NOMO-1 treated with DMSO at 0.1 percent for 48 hours (cell line): ENCODE results near the gene DNAJA4.

Source experiments
- DNase-seq: peaks from one replicate; lab custom pipeline; 2025; ENCODE audit not compliant: unreplicated experiment; lab: John Stamatoyannopoulos, UW

DNAJA4 gene

DNA sequence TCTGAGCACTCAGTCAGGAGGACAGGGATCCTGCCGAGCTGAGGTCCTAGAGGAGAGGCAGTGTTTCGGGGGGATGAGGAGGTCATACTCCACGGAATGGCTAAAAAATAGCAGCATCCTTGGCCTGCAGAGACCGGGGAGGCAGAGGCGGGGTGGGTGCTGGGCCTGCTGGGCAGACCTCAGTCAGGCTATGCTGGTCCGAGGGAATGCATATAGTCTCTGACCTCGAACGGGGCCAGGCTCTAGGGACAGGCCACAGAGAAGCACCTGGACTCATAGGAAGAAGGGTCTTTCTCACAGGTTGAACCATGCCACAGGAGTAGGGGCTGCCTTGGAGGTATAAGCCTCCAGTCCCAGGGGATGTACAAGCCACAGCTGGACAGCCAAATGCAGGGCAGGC, 49.0 kb downstream of the DNAJA4 start:
- no peak for DNase-seq

DNA sequence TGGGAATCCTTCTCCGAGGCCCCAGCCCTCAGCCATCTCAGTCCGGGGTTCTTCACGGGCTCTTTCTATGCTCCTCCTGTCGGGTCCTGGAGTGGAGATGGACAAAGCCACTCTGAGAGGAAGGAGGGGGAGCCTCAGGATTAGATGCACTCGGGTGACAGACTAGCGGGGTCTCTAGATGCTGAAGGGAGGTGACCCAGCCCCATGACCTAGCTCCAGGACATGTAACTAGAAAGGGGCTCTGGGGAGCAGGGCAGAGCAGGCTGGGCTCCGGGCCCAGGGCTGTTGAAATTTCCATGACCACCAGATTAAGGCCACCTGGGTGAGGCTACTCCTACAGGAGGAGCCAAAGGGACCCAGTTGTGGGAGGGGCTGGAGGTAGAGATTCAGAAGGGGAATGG, 49.8 kb downstream of the DNAJA4 start:
- no peak for DNase-seq

DNA sequence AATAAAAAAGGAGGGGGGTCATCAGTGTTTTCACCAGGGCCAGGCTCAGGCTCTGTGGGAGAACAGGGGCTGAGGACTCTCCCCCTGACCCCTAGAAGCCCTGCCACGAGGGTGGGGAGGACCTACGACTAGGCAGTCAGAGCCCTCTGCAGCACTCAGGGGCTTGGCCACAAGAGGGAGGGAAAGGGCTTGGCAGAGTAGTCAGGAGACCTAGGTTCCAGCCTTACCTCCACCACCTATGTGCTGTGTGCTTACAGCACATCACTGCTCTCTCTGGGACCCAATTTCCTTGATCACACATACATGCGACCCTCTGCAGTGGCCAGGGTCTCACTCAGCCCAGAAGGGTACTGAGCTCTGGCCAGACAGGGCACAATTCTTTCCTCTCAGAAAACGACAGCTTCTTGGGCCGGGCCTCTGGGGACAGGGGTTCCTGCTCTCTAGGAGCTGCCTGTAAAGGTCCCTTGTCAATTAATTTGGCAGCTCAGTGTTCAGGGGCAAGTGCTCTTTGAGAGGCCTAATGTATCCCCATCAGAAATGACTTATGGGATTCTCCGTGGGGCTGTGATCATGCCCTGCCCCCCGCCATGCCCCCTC, 51.4 kb downstream of the DNAJA4 start:
- DNase-seq: peak; percentile 24

DNA sequence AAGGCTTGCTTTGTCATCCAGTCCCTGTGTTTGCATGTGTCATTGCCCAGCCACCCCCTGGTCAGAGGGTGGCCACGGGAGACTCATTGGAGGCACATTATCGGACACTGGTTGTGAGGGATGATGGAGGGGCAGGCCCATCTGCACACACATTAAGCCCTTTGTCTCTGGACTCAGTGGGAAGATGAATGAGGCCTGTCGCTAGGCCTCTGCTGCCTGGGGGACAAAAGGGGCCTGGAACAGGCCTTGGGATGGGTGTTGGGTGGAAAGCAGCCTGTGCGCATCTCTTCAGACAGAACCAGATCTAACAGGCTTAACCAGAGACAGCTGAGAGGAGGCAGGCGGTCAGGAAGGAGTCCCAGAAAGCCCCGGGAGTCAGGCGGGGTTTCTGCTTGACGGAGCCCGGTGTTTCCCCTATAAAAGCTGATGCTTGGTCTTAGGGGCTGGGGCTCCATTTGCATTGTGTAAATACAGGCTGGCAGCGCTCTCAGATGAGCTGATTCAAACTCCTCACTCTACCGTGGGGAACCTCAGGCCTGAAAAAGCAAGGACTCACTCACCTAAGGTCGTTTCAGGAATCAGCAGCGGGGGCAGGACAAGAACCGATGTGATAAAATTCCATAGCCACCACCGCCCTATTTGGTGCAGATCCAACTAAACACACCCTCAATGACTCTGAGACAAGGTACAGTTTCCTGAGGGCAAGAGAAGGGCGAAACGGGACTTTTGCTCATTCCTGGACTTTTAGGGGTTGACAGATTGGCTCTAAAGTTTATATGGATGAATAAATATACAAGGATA, 52.1 kb downstream of the DNAJA4 start:
- no peak for DNase-seq

DNA sequence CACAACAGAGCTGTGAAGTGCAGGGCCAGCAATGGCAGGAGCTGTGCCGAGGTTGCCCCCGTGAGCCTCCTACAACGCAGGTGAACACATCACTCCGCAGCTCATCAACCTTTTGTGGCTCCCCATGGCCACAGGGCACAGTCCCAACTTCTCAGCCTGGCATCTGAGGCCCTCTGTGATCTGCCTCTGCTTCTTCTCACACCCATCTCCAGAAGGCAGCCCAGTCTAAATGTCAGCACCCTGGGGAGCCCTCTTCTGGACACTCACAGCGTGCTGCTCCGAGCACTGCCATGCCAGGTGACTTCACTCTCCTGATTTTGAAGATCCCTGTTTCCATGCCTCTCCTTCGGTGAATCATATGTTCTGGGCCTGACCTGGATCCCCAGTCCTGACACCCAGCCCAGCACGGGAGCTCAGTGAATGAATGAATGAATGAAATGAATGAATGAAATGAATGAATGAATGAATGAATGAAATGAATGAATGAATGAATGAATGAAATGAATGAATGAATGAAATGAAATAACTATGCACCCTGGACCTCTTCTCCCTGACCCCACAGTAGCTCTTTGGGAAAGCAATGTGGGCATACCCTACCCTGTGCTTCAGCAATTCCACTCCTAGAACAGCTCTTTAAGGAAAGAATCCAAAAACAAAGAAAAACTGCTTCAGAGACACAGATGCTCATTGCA, 52.9 kb downstream of the DNAJA4 start:
- DNase-seq: no peak

DNA sequence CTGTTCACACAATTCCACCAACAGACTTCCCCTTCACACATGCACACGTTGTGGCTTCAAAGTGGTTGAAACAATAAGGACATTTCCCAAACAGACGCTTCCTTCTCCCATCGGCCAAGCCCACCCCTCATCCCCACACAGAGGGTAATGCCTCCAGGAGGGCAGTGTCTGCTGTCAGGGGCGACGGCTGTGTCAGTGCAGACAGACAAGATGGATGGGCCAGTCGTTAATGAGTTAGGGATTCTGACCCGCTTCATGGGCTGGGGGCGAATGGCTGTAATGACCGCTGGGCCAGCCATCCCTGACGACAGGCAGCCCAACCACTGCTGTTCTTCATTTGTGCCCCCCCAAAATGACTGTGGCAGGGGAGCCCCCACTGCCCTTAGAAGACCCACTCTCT, 55.2 kb downstream of the DNAJA4 start:
- no peak for DNase-seq

DNA sequence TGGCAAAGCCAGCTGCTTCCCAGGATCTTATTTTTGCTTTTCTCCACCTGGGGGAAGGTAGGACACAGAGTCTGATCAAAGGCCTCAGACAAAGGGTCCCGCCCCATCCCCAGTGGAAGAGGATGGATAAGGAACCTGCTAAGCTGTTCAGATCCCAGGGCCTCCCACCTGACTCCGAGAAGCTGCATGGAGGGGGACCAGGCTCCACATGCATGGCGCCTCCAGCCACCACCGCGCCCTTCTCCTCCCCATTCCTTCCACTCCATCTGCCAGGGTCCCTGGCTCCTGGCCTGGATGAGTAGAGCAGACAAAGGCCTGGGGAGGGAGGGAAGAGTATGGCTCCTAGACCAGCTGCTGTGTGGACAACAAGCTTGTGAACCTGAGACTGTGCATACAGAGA, 55.8 kb downstream of the DNAJA4 start:
- DNase-seq: no peak

DNA sequence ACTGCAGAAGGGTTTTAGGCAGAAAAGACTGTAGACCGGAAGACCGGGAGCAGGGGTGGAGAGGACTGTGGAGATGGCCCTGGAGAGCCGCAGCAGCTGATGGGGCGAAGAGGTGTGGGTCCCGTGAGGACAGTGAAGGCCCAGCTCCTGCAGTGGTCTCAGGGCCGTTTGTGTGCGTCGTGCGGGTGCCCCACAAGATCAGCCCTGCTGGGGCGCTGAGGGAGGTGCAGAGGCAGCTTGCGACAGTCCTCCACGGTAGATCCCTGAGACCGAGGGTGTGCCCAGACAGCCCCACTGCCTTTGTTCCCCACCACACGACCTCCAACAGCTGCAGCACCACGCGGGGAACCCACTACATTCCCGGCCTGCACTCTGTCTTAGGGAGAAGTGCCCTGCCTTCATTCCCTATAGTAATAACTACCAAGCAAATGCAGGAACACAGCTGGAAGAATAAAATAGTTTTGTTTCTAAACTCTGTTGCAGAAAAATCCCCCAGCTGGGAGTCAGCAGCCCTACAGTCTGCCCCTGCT, 56.7 kb downstream of the DNAJA4 start:
- no peak for DNase-seq

DNA sequence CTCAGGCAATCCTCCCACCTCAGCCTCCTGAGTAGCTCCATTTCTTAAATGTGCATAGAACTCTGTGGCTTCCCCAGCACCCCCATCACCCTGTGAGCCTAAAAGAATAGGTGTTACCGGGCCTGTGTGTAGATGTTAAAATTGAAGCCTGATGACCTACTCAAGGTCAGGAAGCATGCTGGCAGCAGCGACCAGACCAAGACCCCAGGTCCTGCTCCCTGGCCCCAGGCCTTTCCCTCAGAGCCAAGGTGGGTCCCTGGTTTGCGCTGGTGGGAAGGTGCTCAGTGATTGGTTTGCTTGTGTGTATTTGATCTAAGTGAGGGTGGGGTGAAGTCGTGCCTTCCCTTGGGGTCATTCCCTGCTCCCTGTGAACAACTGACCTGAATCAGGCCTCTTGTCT, 57.4 kb downstream of the DNAJA4 start:
- DNase-seq: no peak

DNA sequence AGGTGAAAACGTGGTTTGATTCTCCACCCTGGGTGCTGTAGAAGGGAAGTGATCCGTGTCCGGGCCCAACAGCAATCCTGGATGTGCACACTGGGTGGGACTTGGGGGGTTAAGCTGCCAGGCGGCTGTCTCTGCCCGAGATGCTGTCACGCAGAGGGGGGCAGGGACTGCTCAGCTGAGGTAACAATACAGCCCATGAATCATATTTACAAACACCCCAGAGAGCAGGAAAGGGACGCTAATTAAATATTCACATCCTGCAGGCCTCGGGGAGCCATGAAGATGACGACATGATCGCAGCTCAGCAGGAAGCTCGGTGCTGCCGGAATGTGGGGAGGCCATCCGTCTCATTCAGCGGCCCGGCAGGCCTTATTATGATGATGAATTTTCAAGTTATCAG, 57.9 kb downstream of the DNAJA4 start:
- DNase-seq: no peak

DNA sequence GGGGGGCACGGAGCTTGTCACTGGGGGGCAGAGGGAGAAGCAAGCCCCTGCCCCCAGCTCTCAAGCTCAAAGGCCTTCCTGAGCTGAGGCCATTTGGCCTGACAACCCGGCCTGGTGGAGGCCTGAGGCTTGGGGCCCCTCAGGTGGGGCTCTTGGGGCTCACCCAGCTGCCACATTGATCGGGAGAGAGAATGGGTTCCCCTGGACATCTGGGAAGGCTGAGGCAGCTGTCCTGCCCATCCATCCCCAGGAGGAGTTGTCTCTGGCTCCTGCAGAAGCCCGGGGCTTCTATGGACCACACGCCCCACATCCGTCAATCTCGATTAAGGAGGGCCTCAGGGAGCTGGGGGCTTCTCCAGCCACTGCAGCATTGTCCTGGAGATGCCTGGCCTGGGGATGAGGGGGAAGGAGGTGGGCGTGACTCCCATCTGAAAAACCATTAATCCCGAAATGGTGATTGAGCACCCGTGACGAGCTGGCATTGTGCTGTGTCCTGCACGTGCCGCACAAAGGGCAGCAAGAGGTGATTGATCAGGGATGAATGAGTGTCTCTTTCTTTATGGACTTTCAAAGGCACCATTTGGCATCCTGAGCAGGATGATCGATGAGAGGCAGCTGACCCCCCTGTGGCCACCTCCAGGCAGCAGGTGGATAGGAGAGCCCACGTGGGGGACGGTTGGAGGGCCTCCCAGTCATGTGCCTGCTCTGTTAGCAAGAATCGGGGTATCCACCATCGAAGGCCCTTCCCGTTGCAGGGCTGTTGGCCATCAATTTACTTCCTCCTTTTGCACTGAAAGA, 58.6 kb downstream of the DNAJA4 start:
- peak; percentile 66 for DNase-seq

DNA sequence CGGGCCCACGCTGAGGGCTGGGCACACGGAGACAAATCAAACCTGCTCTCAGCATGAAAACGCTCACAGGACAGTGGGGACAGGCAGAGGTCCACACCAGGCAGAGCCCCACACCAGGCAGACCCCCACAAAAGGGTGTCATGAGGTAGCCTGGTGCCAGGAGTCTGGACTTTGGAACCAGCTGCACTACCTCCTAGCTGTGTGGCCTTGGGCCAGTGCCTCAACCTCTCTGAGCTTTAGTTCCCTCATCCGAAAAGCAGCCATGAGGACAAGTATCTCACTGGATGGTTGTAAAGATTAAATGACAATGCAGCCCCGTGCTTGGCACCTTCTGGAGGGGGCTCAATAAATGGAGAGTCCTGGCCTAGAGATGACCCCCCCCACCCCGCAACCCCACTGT, 59.3 kb downstream of the DNAJA4 start:
- DNase-seq: no peak

DNA sequence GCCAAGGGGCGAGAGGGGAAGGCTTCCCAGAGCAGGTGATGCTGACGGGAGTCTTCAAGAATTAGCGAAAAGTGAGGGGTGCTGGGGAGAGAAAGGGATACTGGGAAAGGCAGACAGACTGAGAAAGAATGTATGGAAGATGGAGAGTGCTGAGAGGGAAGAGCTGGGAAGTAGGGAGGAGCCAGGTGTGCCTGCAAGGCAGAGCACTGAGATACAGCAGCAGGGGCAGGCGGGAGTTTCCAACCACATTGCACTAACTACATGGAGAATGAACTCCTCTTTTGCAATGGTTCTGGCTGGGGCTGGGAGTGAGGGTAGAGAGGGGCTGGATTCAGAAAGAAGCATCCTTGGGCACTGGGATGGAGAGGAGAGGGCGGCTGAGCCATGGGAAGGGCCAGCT, 59.8 kb downstream of the DNAJA4 start:
- DNase-seq: no peak

DNA sequence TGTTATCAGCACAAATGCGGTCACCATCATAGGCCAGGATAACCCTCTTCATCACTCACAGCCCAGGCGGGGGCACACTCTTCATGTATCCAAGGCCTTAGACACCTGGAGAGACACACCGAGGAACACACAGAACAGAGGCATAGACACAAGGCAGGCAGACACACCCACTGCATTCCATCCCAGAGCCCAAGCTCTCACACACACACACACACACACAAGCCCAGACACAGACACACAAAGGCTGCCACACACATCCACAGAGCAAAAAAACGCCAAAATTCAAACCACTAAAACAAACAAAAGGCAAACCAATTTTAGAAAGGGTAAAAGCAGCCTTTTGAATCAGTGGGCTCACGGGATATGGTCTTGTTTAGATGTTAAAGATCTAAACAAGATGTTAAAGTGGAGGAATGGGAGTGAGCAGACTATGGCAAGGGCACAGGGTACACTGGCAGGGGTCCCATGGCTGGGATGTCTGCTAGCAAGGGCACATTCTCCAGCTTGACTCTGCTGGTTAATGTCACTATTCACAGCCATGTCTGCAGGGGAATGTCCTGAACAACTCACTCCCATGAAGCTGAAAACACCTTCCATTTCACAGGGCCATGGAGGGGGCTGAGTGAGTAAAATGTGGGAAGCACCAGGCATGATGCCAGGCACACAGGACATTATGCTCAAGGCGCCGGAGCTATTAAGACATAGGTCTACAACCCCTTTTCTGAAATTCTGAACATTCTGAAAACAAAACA, 60.9 kb downstream of the DNAJA4 start:
- DNase-seq: no peak

DNA sequence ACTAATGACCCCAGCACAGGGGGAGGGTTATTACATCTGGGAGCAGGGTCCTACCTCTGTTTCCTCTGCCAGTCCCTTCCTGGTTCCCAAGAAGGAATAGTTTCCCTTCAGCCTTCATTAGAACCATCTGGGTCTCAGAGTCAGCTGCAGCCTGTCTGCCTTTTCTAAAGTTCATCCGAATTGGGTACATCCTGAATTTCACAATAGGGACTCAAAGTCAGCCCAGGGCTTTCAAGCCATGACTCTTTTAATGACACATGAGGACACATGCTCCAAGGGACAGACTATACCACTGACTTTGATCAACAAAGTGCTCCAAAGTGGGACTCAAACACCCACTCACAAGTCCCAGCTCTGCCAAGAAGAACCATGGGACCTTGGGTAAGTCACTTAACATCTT, 63.1 kb downstream of the DNAJA4 start:
- DNase-seq: peak; percentile 54

DNA sequence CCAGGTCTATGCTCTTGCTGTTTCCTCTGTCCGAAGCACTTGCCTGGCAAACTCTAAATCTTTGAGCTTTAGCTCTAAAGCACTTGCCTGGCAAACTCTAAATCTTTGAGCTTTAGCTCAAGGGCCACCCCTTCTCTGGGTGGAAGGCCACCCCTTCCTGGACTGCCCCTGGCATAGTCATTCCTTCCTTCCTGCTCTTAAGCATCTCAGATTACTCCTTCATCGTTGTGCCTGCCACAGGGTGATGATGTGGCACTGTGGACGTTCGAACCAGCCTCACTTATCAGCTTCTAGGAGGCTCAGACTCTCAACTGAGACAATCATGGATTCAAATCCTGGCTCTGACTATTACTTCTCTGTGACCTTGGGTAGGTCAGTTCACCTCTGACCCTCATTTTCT, 65.3 kb downstream of the DNAJA4 start:
- no peak for DNase-seq
